Uterus (tissue), 2 donors: Measurements from ENCODE around the gene OCA2.

Source experiments
- POLR2A ChIP-seq, 2 donors: fragments of 450-650 bp; IDR thresholded peaks; one replicate each; pipeline ENCODE4 v1.6.1; 2016; ENCODE audit warnings: antibody characterized with exemption in 2 of 2, mild to moderate bottlenecking in 1 of 2, moderate library complexity in 1 of 2
- TF ChIP-seq, protein P1 (sequence below), 4 experiments: fragments of 200-600 bp in 2 of 4; fragments of 450-650 bp in 2 of 4; sonication (generic) in 2 of 4; IDR thresholded peaks; one replicate each; pipeline ENCODE4 v1.5.1; 2016 to 2019; ENCODE audit warnings: antibody characterized with exemption in 4 of 4, mild to moderate bottlenecking in 2 of 4, moderate library complexity in 1 of 4

DNA sequence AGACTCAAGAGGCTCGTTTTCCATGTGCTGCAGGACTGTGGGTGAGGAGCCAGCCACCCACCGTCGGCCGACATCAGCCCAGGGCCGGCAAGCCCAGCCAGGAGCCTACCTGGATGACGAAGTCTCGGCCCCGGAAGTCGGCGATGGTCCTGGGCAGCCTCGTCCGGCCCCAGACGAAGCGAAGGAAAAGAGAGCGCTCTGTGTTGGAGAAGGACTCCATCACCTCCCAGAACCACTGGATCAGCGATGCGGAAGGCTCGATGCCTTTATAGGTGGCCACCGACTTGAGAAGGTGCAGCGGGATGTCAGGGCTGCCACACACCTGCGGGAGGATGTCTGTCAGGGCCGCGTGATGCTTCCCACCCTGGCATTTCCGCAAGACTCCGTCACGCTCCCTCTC, 13.8 kb upstream of the OCA2 start:
- TF ChIP-seq, protein P1, sequence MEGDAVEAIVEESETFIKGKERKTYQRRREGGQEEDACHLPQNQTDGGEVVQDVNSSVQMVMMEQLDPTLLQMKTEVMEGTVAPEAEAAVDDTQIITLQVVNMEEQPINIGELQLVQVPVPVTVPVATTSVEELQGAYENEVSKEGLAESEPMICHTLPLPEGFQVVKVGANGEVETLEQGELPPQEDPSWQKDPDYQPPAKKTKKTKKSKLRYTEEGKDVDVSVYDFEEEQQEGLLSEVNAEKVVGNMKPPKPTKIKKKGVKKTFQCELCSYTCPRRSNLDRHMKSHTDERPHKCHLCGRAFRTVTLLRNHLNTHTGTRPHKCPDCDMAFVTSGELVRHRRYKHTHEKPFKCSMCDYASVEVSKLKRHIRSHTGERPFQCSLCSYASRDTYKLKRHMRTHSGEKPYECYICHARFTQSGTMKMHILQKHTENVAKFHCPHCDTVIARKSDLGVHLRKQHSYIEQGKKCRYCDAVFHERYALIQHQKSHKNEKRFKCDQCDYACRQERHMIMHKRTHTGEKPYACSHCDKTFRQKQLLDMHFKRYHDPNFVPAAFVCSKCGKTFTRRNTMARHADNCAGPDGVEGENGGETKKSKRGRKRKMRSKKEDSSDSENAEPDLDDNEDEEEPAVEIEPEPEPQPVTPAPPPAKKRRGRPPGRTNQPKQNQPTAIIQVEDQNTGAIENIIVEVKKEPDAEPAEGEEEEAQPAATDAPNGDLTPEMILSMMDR (IDR thresholded peaks at IDR 0.05) = no peak
- no peak for TF ChIP-seq POLR2A (IDR thresholded peaks at IDR 0.05)
